GM12874 (cell line): ENCODE data around the gene RIPK4.

Experiments
- CTCF ChIP-seq: IDR thresholded peaks from 2 replicates; pipeline ENCODE4 v1.5.1; 2011; ENCODE audit warnings: low read depth, mild to moderate bottlenecking, control low read depth, low read length, moderate library complexity; ENCODE audit not compliant: insufficient read depth

RIPK4 gene

GRCh38 chr21:41743321-41744027 lies 23.4 kb downstream of the RIPK4 start:
- TF ChIP-seq CTCF = no peak

GRCh38 chr21:41742073-41742875 lies 24.6 kb downstream of the RIPK4 start:
- TF ChIP-seq CTCF = no peak

- TF ChIP-seq CTCF = no peak
These were observed 25.4 kb downstream of the RIPK4 start for GRCh38 chr21:41741253-41742072.

- TF ChIP-seq CTCF = no peak
These were observed 26.1 kb downstream of the RIPK4 start for GRCh38 chr21:41740604-41741252.

- no peak for TF ChIP-seq CTCF
These were observed 26.9 kb downstream of the RIPK4 start for GRCh38 chr21:41739936-41740335.

- no peak for TF ChIP-seq CTCF
These were observed 27.8 kb downstream of the RIPK4 start for GRCh38 chr21:41739011-41739410.
